Superior temporal gyrus (tissue), 1 donor: ENCODE results near the gene MFAP2.
"Not testable (repeated sequence)": the region's sequence is repeated elsewhere in the genome, so short reads cannot be mapped to it uniquely, and the experiment has no call there.

ENCODE experiments used
- DNase-seq: peaks from one replicate; pipeline ENCODE4 v3.0.0-alpha.2; 2016; ENCODE audit errors: extremely low spot score

MFAP2 gene

DNA sequence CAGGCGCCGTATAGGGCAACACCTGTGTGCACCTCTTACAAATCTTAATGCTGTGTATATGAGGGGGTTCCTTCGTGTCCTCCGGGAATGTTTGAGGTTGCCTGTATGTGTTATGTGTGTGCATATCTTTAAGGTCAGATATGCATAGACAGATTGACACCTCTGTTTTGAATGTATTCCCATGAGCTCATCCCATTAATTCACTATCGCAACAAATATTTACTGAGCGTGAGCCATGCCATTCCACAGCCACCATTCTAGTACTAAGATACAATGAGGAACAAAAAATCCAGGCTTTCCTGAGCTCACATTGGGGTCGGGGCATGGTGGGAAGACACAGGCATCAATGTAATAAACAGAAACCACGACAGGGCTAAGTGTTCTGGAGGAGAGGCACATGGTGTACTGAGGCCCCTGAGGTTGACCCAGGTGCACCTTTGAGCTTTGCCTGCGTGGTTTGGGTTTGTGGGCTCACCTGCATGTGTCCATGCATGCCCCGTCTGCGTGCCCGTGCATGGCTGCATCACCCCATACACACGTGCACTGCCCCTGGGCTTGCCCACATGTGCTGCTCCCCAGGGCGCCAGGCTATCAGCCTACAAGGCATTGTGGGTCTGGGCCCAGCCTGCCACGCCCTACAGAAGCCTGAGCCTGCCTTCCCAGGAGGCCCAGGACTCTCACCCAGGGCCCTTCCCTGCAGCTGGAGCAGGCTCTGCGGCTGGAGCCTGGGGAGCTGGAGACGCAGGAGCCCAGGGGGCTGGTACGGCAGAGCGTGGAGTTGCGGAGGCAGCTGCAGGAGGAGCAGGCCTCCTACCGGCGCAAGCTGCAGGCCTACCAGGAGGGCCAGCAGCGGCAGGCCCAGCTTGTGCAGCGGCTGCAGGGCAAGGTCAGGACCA, 51.0 kb downstream of the MFAP2 start:
- DNase-seq = not testable (repeated sequence)

GRCh38 chr1:16927711-16928485, 52.5 kb downstream of the MFAP2 start:
- DNase-seq = no peak

GRCh38 chr1:16927256-16927655, 53.2 kb downstream of the MFAP2 start:
- DNase-seq = no peak

- DNase-seq = peak; percentile 31
Observed at GRCh38 chr1:16926491-16927073, 53.8 kb downstream of the MFAP2 start.

- DNase-seq = no peak
Observed at GRCh38 chr1:16925635-16926490, 54.6 kb downstream of the MFAP2 start.

- no peak for DNase-seq
Observed at GRCh38 chr1:16924919-16925477, 55.4 kb downstream of the MFAP2 start.
